Neural progenitor cell (in vitro differentiated cells): ENCODE data around the gene SWT1. TPM values are rescaled to one million over a fixed set of nuclear protein-coding genes. Genes with fewer than 3 reads are reported as not detected.

Experiments
- DNase-seq: peaks from one replicate; pipeline ENCODE4 v3.0.0-alpha.2; 2016; ENCODE audit warnings: low spot score
- H2AFZ ChIP-seq: fragments of 200-600 bp; sonication (generic); replicated peaks from 2 replicates; pipeline ENCODE4 v1.6.1; 2016; ENCODE audit warnings: antibody characterized with exemption
- H3F3A ChIP-seq: fragments of 200-600 bp; sonication (generic); 2 replicates; pipeline ENCODE4 v1.6.1; 2016; ENCODE audit warnings: antibody characterized with exemption, low read depth
- H3K27ac ChIP-seq: fragments of 200-600 bp; sonication (generic); 2 replicates; pipeline ENCODE4 v1.5.1; 2016; ENCODE audit warnings: mild to moderate bottlenecking
- H3K27me3 ChIP-seq: fragments of 200-600 bp; sonication (generic); 2 replicates; pipeline ENCODE4 v1.6.1; 2016; ENCODE audit warnings: mild to moderate bottlenecking, moderate library complexity
- H3K36me3 ChIP-seq: fragments of 200-600 bp; sonication (generic); 2 replicates; pipeline ENCODE4 v1.5.1; 2016
- H3K4me1 ChIP-seq: fragments of 200-600 bp; sonication (generic); 2 replicates; pipeline ENCODE4 v1.6.1; 2016; ENCODE audit warnings: mixed run types
- H3K4me2 ChIP-seq: fragments of 200-600 bp; sonication (generic); 2 replicates; pipeline ENCODE4 v1.6.1; 2016
- H3K4me3 ChIP-seq: fragments of 200-600 bp; sonication (generic); 2 replicates; pipeline ENCODE4 v1.5.1; 2016
- H3K79me2 ChIP-seq: fragments of 200-600 bp; sonication (generic); 2 replicates; pipeline ENCODE4 v1.6.1; 2016; ENCODE audit warnings: low read depth
- H3K9ac ChIP-seq: fragments of 200-600 bp; sonication (generic); 2 replicates; pipeline ENCODE4 v1.6.1; 2016
- H3K9me3 ChIP-seq: fragments of 200-600 bp; sonication (generic); 2 replicates; pipeline ENCODE4 v1.5.1; 2016; ENCODE audit warnings: low read depth
- H4K20me1 ChIP-seq: fragments of 200-600 bp; sonication (generic); 2 replicates; pipeline ENCODE4 v1.6.1; 2016; ENCODE audit warnings: low read depth
- H3K27ac Mint-ChIP-seq: 3 replicates; pipeline ENCODE4 v1.8.0; 2021; ENCODE audit warnings: mixed read lengths
- H3K27me3 Mint-ChIP-seq: 2 replicates; pipeline ENCODE4 v1.8.0; 2022; ENCODE audit warnings: low read depth, mild to moderate bottlenecking, inconsistent platforms, moderate library complexity, mixed read lengths; ENCODE audit not compliant: insufficient read depth
- H3K36me3 Mint-ChIP-seq: 3 replicates; pipeline ENCODE4 v1.8.0; 2021; ENCODE audit warnings: mixed read lengths
- H3K4me1 Mint-ChIP-seq: 3 replicates; pipeline ENCODE4 v1.8.0; 2021; ENCODE audit warnings: mixed read lengths
- H3K4me3 Mint-ChIP-seq: 3 replicates; pipeline ENCODE4 v1.8.0; 2021; ENCODE audit warnings: mild to moderate bottlenecking, moderate library complexity, mixed read lengths
- H3K9me3 Mint-ChIP-seq: 3 replicates; pipeline ENCODE4 v1.8.0; 2020; ENCODE audit warnings: mixed read lengths
- EZH2 ChIP-seq: fragments of 200-600 bp; sonication (generic); IDR thresholded peaks from 2 replicates; pipeline ENCODE4 v1.6.1; 2017; ENCODE audit warnings: antibody characterized with exemption, mild to moderate bottlenecking, moderate library complexity
- EZH2phosphoT487 ChIP-seq: fragments of 200-600 bp; sonication (generic); IDR thresholded peaks from 2 replicates; pipeline ENCODE4 v1.6.1; 2017; ENCODE audit warnings: antibody characterized with exemption
- total RNA-seq: library from RNA; depleted of rRNA; stranded (reverse); fragments of >200 nt; gene quantifications from 2 replicates; pipeline ENCODE4 v1.2.3, GENCODE V29; 2015; ENCODE audit warnings: low replicate concordance
- TF ChIP-seq, protein P1 (sequence below): fragments of 200-600 bp; sonication (generic); IDR thresholded peaks from 2 replicates; pipeline ENCODE4 v1.5.1; 2017; ENCODE audit warnings: antibody characterized with exemption, mild to moderate bottlenecking

The SWT1 gene
- total RNA-seq, 1 donor from 2014 or later: 12.4 TPM

DNA sequence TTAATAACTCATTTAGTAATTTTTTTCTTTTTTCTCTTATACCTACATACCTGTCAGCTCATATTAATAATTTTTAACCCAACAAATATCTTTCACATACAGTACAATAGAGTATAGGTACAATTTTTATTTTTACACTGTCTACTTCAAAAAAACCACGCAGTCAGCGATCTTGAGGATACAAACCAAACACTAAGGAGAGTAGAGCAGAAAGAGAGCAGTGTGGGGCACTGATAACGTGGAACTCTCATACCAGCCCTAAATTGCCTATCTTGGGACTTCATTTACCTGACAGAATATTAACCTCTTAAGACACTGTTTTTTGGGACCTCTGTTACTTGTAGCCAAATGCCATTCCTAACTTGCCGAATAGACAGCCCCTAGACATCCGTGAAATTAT, 5.8 kb upstream of the SWT1 start:
- no peak overlapping the region for H3K9ac ChIP-seq
- peaks cover 14% of the 10 kb centered on the region for H4K20me1 ChIP-seq
- H3K79me2 ChIP-seq: peaks cover 25% of the 10 kb centered on the region
- no peak overlapping the region for H3K27ac Mint-ChIP-seq
- peaks cover 2% of the 10 kb centered on the region for H3K27me3 Mint-ChIP-seq
- no peak overlapping the region for H3K4me3 Mint-ChIP-seq
- H3K4me1 Mint-ChIP-seq: peaks cover 17% of the 10 kb centered on the region
- no peak overlapping the region for H3K4me3 ChIP-seq
- H3F3A ChIP-seq: no peaks in the 10 kb centered on the region
- DNase-seq: no peak
- peaks cover 12% of the 10 kb centered on the region for H3K4me1 ChIP-seq
- H3K9me3 ChIP-seq: no peaks in the 10 kb centered on the region
- peaks cover 14% of the 10 kb centered on the region for H3K36me3 Mint-ChIP-seq
- no peaks in the 10 kb centered on the region for H3K27me3 ChIP-seq
- H3K9me3 Mint-ChIP-seq: no peaks in the 10 kb centered on the region
- peaks cover 16% of the 10 kb centered on the region for H3K36me3 ChIP-seq
- TF ChIP-seq, protein P1, sequence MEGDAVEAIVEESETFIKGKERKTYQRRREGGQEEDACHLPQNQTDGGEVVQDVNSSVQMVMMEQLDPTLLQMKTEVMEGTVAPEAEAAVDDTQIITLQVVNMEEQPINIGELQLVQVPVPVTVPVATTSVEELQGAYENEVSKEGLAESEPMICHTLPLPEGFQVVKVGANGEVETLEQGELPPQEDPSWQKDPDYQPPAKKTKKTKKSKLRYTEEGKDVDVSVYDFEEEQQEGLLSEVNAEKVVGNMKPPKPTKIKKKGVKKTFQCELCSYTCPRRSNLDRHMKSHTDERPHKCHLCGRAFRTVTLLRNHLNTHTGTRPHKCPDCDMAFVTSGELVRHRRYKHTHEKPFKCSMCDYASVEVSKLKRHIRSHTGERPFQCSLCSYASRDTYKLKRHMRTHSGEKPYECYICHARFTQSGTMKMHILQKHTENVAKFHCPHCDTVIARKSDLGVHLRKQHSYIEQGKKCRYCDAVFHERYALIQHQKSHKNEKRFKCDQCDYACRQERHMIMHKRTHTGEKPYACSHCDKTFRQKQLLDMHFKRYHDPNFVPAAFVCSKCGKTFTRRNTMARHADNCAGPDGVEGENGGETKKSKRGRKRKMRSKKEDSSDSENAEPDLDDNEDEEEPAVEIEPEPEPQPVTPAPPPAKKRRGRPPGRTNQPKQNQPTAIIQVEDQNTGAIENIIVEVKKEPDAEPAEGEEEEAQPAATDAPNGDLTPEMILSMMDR: no peak
- TF ChIP-seq EZH2: no peak
- TF ChIP-seq EZH2phosphoT487: no peak
- H3K27ac ChIP-seq: no peak overlapping the region
- no peak overlapping the region for H2AFZ ChIP-seq
- no peak overlapping the region for H3K4me2 ChIP-seq

DNA sequence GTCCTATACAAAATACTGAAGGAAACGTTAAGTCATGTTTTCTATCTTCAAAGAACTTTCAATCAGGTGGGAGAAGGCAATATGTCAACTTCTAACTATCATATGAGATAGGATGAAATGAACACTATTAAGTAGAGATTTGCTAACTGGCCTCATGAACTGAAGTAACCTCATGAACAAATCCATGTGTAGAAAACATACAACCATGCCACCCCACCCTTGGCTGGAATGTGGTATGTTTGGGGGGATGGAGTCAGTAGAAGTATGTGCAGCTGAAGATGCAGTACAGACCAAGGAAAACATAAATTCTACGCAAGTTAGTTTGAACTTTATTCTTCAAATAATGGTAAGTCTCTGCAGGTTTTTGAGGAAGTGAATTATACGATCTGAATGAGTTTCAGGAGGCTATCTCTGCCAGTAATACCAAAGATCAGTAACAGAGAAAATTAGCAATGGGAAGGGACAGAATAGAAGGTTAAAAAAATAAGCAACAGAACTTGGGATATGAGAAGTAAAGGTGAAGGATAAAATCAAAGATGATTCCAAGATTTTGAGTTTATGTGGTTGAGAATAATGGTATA, 4.7 kb upstream of the SWT1 start:
- Mint-ChIP-seq H3K36me3 (peaks cover 10% of the 10 kb centered on the region), H3K4me1 (peaks cover 18% of the 10 kb centered on the region), H3K27ac (no peak overlapping the region), H3K9me3 (no peaks in the 10 kb centered on the region), H3K27me3 (peaks cover 2% of the 10 kb centered on the region), H3K4me3 (no peak overlapping the region)
- TF ChIP-seq, protein P1: no peak
- TF ChIP-seq EZH2 (no peak), EZH2phosphoT487 (no peak)
- H3K79me2 ChIP-seq: peaks cover 26% of the 10 kb centered on the region
- H3K9me3 ChIP-seq: no peaks in the 10 kb centered on the region
- H3K4me2 ChIP-seq: no peak overlapping the region
- H3K27me3 ChIP-seq: no peaks in the 10 kb centered on the region
- no peak overlapping the region for H3K9ac ChIP-seq
- H3K4me3 ChIP-seq: no peak overlapping the region
- DNase-seq: no peak
- peaks cover 2% of the 10 kb centered on the region for H3F3A ChIP-seq
- no peak overlapping the region for H2AFZ ChIP-seq
- H3K4me1 ChIP-seq: peaks cover 12% of the 10 kb centered on the region
- H3K27ac ChIP-seq: no peak overlapping the region
- H4K20me1 ChIP-seq: peaks cover 14% of the 10 kb centered on the region
- H3K36me3 ChIP-seq: peaks cover 7% of the 10 kb centered on the region

DNA sequence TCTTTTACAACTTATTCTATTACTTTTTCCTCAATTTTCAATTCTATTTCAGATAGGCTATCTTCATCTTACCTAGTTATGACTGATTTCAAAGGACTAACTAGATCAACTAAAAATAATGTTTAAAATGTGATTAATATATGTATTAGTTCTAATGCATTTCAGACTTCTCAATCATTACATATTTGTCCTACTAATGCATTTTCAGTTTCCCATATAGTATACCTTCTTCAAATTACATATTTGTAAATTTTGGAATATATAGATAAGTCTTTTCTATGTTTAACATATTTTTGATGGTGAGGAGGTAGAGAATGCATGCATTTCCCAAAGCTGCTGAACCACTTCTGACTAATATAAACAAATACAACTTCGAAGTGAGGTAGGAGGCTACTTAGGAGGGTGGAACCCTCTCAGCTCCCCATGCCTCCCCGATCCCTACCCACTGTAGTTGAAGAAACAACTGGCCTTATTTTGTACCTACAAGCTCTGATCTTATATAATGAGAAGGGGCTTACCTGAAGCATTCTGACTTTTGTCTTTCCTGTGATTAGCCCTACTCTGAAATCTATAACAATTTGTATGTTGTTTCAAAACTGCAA, 2.0 kb upstream of the SWT1 start:
- Histone ChIP-seq H3K4me3 (peak overlapping the region; percentile 63), H3K9ac (no peak overlapping the region), H3K36me3 (peaks cover under 1% of the 10 kb centered on the region), H3K79me2 (peaks cover 26% of the 10 kb centered on the region), H3K27me3 (no peaks in the 10 kb centered on the region), H2AFZ (no peak overlapping the region), H3K27ac (no peak overlapping the region), H3K4me1 (peaks cover 18% of the 10 kb centered on the region), H3F3A (peaks cover 7% of the 10 kb centered on the region), H3K4me2 (peak overlapping the region; percentile 87), H4K20me1 (peaks cover 14% of the 10 kb centered on the region), H3K9me3 (no peaks in the 10 kb centered on the region)
- H3K27me3 Mint-ChIP-seq: peaks cover 6% of the 10 kb centered on the region
- H3K9me3 Mint-ChIP-seq: no peaks in the 10 kb centered on the region
- no peaks in the 10 kb centered on the region for H3K36me3 Mint-ChIP-seq
- peak overlapping the region; percentile 99 for H3K4me3 Mint-ChIP-seq
- peaks cover 27% of the 10 kb centered on the region for H3K4me1 Mint-ChIP-seq
- no peak overlapping the region for H3K27ac Mint-ChIP-seq
- DNase-seq: peak; percentile 3
- TF ChIP-seq, protein P1: no peak
- TF ChIP-seq EZH2phosphoT487 (no peak), EZH2 (no peak)
